K562 (cell line): Measurements from ENCODE around the gene CRIM1. TPM values are rescaled to one million over a fixed set of nuclear protein-coding genes. Genes with fewer than 3 reads are reported as not detected.
A peak's percentile ranks its signal among the peaks of the same experiment; 100 is the strongest.

Source experiments
- CAMTA2 ChIP-seq: fragments of 250-450 bp; sonication (Bioruptor Pico); conservative IDR thresholded peaks from 2 replicates; pipeline ENCODE4 v1.5.1; 2022
- CHD7 ChIP-seq: fragments of 200-600 bp; sonication (generic); IDR thresholded peaks from one replicate; pipeline ENCODE4 v1.6.1; 2012; ENCODE audit warnings: mild to moderate bottlenecking, low read depth, low read length, inconsistent platforms
- CREB5 ChIP-seq: fragments of 250-450 bp; sonication (Bioruptor Pico); IDR thresholded peaks from 2 replicates; pipeline ENCODE4 v1.5.0; 2020; ENCODE audit warnings: mild to moderate bottlenecking
- LARP7 ChIP-seq: fragments of 450-650 bp; IDR thresholded peaks from 2 replicates; pipeline ENCODE4 v1.6.1; 2016
- MAZ ChIP-seq, 2 experiments: fragments of 450-650 bp in 1 of 2; sonication (generic) in 1 of 2; formaldehyde crosslinking; IDR thresholded peaks in 1 of 2; conservative IDR thresholded peaks in 1 of 2; 2 replicates each; pipeline versions ENCODE4 v1.4.0 to v1.5.0; 2020; ENCODE audit warnings: mild to moderate bottlenecking in 1 of 2, missing genetic modification reagents in 1 of 2
- RBM34 ChIP-seq: fragments of 200-400 bp; formaldehyde crosslinking; IDR thresholded peaks from 2 replicates; pipeline ENCODE4 v1.6.1; 2018; ENCODE audit warnings: low read length, borderline replicate concordance; ENCODE audit not compliant: insufficient read depth
- RFX7 ChIP-seq: fragments of 250-450 bp; sonication (Bioruptor Pico); IDR thresholded peaks from 2 replicates; pipeline ENCODE4 v1.5.1; 2021; ENCODE audit warnings: mild to moderate bottlenecking
- SRF ChIP-seq, 2 experiments: fragments of 250-450, 450-650 bp in 1 of 2; sonication (Bioruptor Pico) in 1 of 2; sonication (generic) in 1 of 2; formaldehyde crosslinking; IDR thresholded peaks; 2 replicates each; pipeline versions ENCODE4 v1.5.0 to v1.5.1; 2020 to 2022; ENCODE audit warnings: mild to moderate bottlenecking in 1 of 2, missing genetic modification reagents in 1 of 2
- TAL1 ChIP-seq: fragments of 450-650 bp; IDR thresholded peaks from 2 replicates; pipeline ENCODE4 v1.6.1; 2016; ENCODE audit warnings: mild to moderate bottlenecking
- ZNF239 ChIP-seq: fragments of 250-450 bp; sonication (Bioruptor Pico); IDR thresholded peaks from 2 replicates; pipeline ENCODE4 v1.4.0; 2020; ENCODE audit warnings: mild to moderate bottlenecking
- ZNF589 ChIP-seq: fragments of 200-800 bp; sonication (Bioruptor generic); IDR thresholded peaks from 2 replicates; pipeline ENCODE4 v1.6.1; 2016; ENCODE audit warnings: low read depth, missing genetic modification characterization, missing compliant biosample characterization
- ZNF699 ChIP-seq: fragments of 250-450 bp; sonication (Bioruptor Pico); IDR thresholded peaks from 2 replicates; pipeline ENCODE4 v1.8.0; 2021; ENCODE audit warnings: mild to moderate bottlenecking, moderate library complexity; ENCODE audit not compliant: insufficient replicate concordance
- polyA plus RNA-seq, 8 experiments: library from polyadenylated mRNA; depleted of rRNA in 4 of 8; stranded (reverse) in 5 of 8; unstranded in 3 of 8; fragments of >200 nt; fragmentation: Nextera tagmentation in 2 of 8; fragmentation: Illumina TruSeq in 1 of 8; extraction: Ambion mirVana in 2 of 8; extraction: Trizol in 1 of 8; gene quantifications; 2 replicates each; pipeline versions ENCODE4 v1.2.1 to v1.2.3, GENCODE V29; 2011 to 2014; ENCODE audit warnings: inconsistent platforms in 1 of 8, missing spikeins in 1 of 8
- total RNA-seq, 7 experiments: library from RNA; depleted of rRNA in 6 of 7; stranded (reverse); fragments of >200 nt in 6 of 7; fragmentation: Illumina TruSeq in 2 of 7; extraction: Trizol in 2 of 7; gene quantifications; 2 replicates each; pipeline versions ENCODE4 v1.2.1 to v1.2.3, GENCODE V29; 2011 to 2021; ENCODE audit warnings: low replicate concordance in 1 of 7

Gene CRIM1
- total and polyA plus RNA-seq, 9 of the 15 experiments (the other 6 are each of a cell fraction or from before 2014, with no cell fraction given): 0.01 to 0.36 (median 0.06) TPM; not detected in 1

- TF ChIP-seq LARP7 (no peak), ZNF589 (CRISPR knock-in tag) (0 out of 2 replicates have a peak, but pooled peaks have one; percentile 42), RFX7 (no peak), TAL1 (peak; percentile 80), CREB5 (CRISPR knock-in tag) (no peak), RBM34 (no peak), CAMTA2 (CRISPR knock-in tag) (no peak), MAZ (CRISPR knock-in tag; conservative IDR thresholded peaks at IDR 0.05 in 1 of 2, IDR thresholded peaks at IDR 0.05 in 1 of 2) (peak in 1 of 2 experiments; percentile 69; a peak in 3 of 4 replicates), ZNF239 (CRISPR knock-in tag) (no peak), CHD7 (no peak), SRF (CRISPR knock-in tag; IDR thresholded peaks at IDR 0.05) (no peak), ZNF699 (no peak)
Measured at GRCh38 chr2:36451512-36451911, 95.9 kb downstream of the CRIM1 start (continued).
